Eye (tissue), 1 donor: Measurements from ENCODE around the gene ARF6.
"Not testable (repeated sequence)": the region's sequence is repeated elsewhere in the genome, so short reads cannot be mapped to it uniquely, and the experiment has no call there.

Source experiments
- DNase-seq: peaks from one replicate; pipeline ENCODE4 v3.0.0-alpha.2; 2015

The ARF6 gene

DNA sequence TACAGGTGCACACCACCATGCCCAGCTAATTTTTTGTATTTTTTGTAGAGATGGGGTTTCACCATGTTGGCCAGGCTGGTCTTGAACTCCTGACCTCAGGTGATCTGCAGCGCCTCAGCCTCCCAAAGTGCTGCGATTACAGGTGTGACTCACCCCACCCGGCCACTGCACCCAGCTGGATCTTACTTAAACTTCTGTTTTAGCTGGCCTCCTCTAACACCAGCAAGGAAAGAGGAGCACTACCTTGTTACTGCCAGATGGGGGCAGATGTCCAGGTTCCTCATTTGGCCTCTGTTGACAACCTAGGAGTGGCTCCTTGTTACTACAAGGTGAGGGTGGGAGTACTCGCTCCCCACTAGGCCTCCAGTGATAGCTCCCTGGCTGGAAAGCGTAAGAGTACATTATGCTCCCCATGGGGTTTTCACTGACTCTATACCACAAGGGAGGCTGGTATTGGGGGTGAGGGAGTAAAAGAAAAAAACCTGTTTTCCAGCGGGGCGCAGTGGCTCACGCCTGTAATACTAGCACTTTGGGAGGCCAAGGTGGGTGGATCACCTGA is 13.2 kb upstream of the ARF6 start:
- peak; percentile 58 for DNase-seq

DNA sequence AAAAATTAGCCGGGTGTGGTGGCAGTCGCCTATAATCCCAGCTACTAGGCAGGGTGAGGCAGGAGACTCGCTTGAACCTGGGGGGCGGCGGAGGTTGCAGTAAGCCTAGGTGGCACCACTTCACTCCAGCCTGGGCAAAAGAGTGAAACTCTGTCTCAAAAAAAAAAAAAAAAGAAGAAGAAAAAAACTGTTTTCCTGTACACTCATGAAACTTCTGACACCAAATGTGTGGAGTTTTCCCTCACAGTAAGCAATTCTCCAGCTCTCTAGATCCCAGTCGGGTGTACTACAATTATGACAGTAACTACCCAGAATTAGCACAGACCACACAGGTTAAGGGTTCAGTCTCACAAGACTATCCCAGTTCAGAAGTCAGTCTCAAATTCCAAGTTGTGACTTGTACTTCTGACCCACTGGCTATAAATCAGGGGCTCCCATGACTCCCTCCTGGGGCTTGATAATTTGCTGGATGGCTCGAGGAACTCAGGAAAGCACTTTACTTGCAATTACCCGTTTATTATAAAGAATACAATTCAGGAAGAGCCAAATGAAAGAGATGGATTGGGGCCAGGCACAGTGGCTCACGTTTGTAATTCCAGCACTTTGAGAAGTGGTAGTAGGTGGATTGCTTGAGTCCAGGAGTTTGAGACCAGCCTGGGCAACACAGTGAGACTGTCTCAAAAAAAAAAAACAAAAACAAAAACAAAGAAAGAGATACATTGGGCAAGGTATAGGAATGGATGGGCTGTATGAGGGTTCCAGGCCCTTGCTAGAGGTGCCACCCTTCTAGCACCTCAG is 12.4 kb upstream of the ARF6 start:
- DNase-seq = no peak

DNA sequence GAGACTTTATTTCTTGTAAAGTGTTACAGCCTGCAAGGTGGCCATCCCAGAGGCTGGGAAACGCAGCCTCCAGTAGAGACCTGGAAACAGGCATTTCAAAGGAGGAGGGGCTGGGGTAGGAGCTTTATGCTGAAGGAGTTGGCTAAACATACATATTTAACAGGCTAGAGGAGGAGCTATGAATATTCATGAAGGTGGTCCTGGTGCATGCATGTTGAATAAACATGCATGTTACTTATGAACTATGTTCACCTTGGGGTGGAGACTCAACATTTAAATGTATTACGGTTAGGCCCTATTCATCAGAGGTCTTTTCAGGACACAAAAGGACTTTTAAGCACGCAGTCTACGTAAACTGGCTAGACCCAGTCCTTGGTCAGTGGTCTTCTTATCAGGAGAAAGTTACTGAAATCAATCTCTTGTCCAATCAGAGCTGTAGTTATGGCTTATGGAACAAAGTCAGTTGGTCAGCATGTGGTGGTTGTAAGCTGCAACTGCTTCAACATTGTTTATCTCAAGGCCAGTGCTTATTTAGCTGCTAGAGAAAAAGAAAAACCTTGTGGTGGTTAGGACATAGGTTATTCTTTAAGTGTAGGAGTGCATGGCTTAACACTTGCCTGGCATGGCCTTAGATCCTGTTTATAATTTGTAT is 11.4 kb upstream of the ARF6 start:
- DNase-seq = no peak

DNA sequence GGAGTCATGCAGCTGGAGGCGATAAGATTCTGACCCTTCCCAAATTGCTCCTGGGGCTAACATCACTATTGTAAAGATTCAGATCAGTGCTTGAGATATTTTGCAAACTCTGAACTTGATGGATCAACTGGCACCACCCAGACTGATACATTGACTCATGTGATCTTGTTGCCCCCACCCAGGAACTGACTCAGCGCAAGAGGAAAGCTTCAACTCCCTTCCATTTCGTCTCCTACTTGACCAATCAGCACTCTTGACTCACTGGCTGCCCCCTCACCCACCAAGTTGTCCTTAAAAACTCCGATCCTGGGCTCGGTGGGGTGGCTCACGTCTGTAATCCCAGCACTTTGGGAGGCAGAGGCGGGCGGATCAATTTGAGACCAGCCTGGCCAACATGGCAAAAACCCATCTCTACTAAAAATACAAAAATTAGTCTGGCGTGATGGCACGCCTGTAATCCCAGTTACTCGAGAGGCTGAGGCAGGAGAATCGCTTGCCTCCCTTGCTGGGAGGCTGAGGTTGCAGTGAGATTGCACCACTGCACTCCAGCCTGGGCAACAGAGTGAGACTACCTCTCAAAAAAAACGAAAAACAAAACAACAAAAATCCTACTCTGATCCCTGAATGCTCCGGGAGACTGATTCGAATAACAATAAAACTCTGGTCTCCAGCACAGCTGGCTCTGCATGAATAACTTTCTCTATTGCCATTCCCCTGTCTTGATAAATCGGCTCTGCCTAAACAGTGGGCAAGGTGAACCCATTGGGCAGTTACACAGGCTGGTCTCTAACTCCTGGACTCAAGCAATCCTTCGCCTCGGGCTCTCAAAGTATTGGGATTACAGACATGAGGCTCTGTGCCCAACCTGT is 9.8 kb upstream of the ARF6 start:
- DNase-seq = no peak

DNA sequence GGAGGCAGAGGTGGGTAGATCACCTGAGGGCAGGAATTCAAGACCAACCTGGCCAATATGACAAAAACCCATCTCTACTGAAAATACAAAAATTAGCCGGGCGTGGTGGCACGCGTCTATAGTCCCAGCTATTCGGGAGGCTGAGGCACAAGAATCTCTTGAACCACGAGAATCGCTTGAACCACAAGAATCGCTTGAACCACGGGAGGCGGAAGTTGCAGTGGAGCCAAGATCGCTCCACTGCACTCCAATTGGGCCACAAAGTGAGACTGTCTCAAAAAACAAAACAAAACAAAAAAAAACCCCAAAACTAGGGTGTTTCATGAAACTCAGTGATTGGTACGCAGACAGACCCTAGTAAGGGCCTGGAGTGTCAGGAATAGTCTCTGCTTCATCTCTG is 6.4 kb upstream of the ARF6 start:
- DNase-seq = no peak

DNA sequence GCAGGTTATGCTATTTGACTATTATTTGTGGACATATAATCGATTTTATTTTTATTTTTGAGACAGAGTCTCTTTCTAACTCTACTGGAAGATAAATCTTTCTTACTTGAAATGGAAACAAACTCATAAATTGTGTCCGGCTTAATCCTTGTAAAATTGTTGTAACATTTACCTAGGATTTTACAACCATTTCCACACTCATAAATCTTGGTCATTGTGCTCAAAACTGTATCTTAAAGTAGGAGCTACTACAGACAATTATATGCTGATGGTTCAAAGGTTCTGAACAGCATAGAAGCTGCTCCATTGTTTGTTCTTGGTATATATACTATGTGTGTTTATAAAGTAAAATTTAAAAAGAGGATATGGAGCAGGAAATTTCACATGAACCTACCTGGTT is 4.6 kb upstream of the ARF6 start:
- DNase-seq = no peak

DNA sequence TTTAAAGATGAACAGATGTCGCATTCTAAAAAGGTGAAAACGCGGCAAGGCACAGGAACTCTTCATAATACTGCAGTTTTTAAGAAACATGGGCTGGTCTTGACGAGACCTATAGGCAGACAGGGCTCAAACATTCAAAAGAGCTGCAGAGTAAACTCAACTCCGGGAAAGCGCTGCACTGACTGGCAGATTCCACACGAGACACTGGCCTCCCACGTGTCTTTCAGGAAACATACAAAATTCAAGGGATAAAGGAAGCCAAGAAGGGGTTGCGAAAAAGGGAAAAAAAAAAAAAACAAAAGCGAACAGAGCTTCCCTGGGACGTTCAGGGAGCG is 614 bp upstream of the ARF6 start:
- DNase-seq = peak; percentile 92

DNA sequence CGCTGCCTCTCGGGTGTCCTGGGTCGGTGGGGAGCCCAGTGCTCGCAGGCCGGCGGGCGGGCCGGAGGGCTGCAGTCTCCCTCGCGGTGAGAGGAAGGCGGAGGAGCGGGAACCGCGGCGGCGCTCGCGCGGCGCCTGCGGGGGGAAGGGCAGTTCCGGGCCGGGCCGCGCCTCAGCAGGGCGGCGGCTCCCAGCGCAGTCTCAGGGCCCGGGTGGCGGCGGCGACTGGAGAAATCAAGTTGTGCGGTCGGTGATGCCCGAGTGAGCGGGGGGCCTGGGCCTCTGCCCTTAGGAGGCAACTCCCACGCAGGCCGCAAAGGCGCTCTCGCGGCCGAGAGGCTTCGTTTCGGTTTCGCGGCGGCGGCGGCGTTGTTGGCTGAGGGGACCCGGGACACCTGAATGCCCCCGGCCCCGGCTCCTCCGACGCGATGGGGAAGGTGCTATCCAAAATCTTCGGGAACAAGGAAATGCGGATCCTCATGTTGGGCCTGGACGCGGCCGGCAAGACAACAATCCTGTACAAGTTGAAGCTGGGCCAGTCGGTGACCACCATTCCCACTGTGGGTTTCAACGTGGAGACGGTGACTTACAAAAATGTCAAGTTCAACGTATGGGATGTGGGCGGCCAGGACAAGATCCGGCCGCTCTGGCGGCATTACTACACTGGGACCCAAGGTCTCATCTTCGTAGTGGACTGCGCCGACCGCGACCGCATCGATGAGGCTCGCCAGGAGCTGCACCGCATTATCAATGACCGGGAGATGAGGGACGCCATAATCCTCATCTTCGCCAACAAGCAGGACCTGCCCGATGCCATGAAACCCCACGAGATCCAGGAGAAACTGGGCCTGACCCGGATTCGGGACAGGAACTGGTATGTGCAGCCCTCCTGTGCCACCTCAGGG is 679 bp downstream of the ARF6 start:
- DNase-seq = no peak

DNA sequence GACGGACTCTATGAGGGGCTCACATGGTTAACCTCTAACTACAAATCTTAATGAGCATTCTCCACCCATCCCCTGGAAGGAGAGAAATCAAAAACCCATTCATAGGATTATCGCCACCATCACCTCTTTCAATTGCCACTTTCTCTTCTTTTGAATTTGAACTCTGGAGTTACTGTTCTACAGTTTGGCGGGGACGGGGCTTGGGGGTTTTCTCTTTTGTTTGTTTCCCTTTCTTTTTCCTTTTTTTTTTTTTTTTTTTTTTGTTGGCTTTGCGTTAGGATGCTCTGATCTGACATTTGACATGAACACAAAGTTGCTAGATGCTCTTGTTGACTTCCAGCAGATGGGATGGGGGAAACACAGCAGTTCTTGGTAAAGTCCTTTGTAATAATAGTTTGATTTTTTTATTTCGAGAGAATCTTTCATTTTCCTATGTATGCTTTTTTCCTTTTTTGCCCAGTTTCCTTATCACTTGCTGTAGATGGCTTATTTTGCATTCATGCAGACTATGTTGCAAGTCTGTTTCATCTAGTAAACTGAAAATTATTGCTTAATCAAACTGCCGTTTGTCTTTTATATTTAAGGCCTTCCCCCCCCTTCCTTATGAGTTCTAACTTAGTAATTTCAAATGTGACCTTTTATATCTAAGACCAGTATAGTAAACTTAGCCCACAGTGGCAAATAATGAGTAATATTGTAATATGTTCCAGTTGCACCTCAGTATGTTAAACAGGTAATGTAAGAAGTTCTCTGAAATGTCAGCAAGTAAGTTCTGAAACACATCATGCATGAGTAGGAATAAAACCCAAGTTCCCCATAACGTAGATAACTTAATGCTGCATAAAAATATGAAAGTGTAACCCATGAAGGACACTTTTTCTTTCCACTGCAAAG is 1.6 kb downstream of the ARF6 start:
- peak; percentile 45 for DNase-seq

DNA sequence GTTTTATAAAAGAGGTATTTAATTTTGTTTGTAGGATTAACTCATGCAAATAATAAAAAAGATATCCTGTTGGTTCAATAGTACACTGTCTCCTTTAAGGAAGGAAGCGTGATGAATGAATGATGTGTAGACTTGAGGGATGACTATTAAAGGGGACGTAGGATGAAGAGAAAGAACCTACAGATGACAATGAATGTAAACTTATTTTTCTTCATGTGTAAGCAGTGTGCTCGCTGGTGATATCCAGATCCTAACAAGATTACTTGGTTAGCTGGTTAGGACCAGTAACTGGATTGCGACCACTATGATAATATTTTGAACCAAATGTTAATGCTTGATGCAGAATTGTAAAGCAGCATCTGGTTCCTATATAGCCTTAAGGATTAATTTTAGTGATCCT is 2.6 kb downstream of the ARF6 start:
- no peak for DNase-seq

DNA sequence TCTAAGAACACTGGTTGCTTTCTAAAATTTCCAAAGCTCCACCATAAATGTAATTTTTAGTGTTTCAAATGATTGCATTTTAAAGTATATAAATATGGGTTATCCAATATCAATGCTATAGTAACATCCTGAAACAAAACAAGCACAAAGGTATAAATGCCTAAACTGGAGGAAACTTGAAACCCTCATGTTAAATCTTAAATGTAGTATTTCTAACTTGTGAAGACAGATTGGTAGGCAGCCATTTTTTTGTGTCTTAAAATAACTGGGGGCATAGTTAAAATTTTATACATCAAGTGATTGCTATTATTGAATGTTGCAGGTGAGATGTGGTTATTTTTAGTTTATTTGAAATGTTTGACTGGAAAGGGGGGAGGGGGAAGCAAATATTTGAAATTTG is 3.4 kb downstream of the ARF6 start:
- DNase-seq = not testable (repeated sequence)

DNA sequence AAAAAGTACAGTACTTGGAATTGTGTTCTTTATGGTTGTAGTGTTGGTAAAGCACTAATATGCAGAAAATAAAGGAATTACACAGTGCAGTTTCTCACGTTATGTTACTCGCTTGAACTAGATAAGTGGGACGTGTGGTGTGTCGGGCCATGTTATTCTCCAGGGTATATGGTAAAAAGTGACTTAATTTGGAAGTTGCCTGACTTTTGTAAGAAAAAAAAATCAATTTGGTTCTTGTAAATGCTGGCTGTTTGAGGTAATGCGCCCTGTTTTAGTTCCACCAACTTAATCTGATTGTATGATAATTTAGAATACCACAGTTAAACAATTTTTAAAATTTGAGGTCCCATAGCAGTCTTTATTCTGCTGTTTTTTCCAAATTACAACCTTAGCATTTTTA is 4.1 kb downstream of the ARF6 start:
- no peak for DNase-seq

DNA sequence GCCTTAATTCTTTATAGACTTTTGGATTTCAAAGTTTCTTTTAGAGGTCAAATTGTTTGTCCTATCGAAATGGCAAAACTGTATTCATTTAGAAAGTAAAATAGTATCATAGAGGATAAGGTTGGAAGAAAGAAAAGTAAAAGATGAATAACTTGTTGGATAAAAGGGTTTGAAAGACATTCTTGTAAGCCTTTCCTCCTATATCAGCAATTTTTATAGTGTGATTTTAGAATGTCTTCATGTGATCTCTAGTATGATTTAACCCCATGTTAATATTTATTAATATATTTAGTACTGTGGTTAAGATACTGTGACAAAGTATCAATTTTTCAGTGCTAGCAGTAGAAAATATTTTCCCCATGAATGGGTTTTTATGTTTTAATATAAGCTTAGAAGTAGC is 4.5 kb downstream of the ARF6 start:
- DNase-seq = no peak

DNA sequence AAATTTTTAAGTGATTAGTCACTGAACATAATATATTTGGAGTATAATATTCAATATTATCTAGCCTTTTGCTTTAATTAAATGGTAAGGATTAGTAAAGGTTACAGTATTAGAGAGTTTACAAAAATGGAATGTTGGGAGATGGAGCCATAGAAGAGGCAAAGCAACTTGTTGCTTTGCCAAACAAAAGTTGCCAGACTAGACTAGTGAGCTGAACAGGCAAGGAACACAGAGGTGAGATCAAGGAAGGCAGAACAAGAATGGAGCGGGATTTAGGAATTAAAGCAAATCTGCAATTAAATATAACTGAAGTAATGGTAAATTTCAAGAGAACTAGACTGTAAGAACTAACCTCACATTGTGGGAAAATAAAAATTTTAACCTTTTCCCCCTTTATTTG is 5.1 kb downstream of the ARF6 start:
- no peak for DNase-seq

DNA sequence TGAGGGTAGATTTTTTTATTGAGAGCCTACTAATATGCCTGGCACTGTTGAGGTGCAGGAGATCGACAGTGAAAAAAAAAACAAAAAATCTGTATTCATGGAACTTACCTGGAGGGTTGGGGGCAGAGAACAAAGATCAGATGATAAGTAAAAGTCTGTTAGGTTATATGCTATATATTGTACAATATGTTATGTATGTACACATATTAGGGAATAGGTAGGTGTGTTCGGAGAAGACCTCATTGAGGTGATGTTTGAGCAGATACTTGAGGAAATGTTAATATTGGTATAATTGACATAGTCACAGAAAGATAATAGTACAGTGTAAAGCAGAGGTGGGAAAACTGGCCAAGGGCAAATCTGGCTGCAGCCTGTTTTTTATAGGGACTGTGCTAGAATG is 5.6 kb downstream of the ARF6 start:
- DNase-seq = no peak

DNA sequence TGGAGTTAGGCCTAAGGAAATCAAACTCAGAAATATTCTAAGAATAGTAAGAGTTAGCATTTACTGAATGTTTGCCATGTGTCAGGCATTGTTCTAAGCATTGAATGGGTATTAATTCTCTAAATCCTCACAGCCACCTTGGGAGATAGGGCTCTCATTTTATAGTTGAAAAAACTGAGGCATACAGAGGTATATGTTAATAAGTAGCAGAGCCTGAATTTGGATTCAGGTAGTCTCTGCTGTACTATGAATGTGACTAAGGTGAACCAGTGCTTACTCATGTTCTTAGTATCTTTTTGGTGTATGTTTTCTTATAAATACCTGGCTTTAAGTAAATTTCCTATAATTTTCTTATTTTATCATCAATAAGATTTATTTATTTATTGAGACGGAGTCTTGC is 8.1 kb downstream of the ARF6 start:
- no peak for DNase-seq

DNA sequence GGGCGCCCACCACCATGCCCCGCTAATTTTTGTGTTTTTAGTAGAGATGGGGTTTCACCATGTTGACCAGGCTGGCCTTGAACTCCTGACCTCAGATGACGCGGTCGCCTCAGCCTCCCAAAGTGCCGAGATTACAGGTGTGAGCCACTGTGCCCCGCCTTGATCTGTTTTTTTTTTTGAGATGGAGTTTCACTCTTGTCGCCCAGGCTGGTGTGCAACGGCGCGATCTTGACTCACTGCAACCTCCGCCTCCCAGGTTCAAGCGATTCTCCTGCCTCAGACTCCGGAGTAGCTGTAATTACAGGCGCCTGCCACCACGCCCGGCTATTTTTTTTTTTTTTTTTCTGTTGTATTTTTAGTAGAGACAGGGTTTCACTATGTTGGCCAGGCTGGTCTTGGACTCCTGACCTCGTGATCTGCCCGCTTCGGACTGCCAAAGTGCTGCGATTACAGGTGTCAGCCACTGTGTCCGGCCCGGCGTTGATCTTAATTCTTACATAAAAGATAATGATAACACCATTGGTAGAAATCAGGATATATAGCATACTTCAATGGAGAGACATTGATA is 9.9 kb downstream of the ARF6 start:
- not testable (repeated sequence) for DNase-seq

DNA sequence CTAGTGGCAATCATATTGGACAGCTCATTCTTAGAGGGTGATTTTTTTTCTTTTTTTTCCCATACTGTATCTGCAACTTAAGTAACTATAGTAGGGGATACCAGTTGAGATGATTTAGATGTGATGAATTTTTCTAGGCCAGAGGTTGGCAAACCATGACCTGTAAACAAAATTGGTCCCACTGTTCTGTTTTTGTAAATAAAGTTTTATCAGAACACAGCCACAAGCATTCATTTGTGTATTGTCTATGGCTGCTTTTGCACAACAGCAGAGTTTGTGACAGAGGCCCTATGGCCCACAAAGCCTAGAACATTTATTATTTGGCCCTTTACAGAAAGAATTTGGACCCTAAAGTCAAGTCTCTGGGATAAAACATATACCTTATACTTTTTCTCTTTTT is 11.4 kb downstream of the ARF6 start:
- no peak for DNase-seq

DNA sequence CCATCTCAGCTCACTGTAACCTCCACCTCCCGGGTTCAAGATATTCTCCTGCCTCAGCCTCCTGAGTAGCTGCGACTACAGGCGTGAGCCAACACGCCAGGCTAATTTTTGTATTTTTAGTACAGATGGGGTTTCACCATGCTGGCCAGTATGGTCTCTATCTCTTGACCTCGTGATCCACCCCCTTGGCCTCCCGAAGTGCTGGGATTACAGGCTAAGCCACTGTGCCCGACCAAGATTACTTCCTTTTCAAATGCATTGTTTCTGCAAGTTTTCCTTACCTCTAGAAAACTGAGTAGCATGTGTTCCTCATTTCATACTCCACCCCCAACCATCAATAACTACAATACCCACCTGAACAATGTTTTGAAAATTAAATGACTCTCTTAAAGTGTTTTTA is 13.1 kb downstream of the ARF6 start:
- no peak for DNase-seq

DNA sequence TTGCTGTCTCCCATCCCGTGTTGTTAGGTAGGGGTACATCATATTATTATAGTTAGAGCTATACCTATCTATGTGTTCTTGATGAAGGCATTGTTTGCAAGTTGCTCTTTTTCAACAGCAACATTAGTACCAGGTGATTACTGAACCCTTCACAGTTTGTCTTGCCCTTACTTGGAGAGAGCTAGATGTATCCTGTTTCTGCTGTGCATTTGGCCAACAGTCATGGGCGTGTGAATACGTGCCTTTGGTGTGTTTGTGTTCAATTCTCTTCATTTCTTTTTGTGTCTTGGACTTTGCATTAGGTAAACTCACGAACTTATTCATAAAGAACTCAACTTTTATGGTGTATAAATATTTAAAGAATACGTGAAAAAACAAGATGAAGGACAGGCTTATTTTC is 14.3 kb downstream of the ARF6 start:
- DNase-seq = no peak

DNA sequence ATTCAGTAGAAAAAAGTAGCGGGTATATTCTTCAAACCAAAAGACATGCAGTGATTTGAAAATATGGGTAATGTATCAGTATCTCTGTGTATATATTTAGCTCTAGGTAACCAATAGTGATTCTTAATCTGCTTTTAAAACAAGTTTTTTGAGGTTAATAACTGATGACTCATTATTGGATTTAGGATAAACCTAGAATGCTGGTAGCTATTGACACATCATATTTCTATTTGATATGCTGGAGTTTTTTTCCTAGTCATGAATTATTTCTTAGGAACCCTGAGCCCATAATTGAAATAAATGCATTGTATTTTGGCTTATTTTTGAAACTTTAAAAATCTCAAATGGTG is 15.5 kb downstream of the ARF6 start:
- no peak for DNase-seq
